Activated CD8-positive, alpha-beta T cell treated with anti-CD3 and anti-CD28 coated beads for 36 hours (primary cell): ENCODE results near the gene VPS37C. TPM values are rescaled to one million over a fixed set of nuclear protein-coding genes. Genes with fewer than 3 reads are reported as not detected.

ENCODE experiments used
- ATAC-seq: fragments of 200-7000 bp; cut with Tn5 transposase; one replicate; pipeline ENCODE4 v1.10.0; 2021; ENCODE audit warnings: mild to moderate bottlenecking, moderate library complexity
- CTCF ChIA-PET: fragments of 350-600 bp; sonication (Branson Sonifier 250); formaldehyde crosslinking; loops from one replicate; lab custom pipeline; 2021; ENCODE audit warnings: antibody characterized with exemption; lab: Charles Lee
- POLR2A ChIA-PET: fragments of 350-600 bp; sonication (Branson Sonifier 250); formaldehyde crosslinking; loops from one replicate; lab custom pipeline; 2021; ENCODE audit warnings: antibody characterized with exemption; lab: Charles Lee
- DNase-seq: peaks from one replicate; pipeline ENCODE4 v3.0.0-alpha.2; 2020
- H3K27ac Mint-ChIP-seq: one replicate; pipeline ENCODE4 v1.8.0; 2021; ENCODE audit warnings: mild to moderate bottlenecking, mixed read lengths
- H3K27me3 Mint-ChIP-seq: one replicate; pipeline ENCODE4 v1.8.0; 2021; ENCODE audit warnings: mixed read lengths
- H3K36me3 Mint-ChIP-seq: one replicate; pipeline ENCODE4 v1.8.0; 2021; ENCODE audit warnings: low read depth, mixed read lengths
- H3K4me1 Mint-ChIP-seq: one replicate; pipeline ENCODE4 v1.8.0; 2021; ENCODE audit warnings: low read depth, mixed read lengths
- H3K4me3 Mint-ChIP-seq: one replicate; pipeline ENCODE4 v1.8.0; 2021; ENCODE audit warnings: mild to moderate bottlenecking, moderate library complexity, mixed read lengths
- H3K9me3 Mint-ChIP-seq: one replicate; pipeline ENCODE4 v1.8.0; 2021; ENCODE audit warnings: mixed read lengths
- intact Hi-C: fragments of 100-400 bp; cut with micrococcal nuclease; formaldehyde crosslinking; loops from one replicate; pipeline ENCODE4 v1.10.0; 2022
- total RNA-seq, 2 experiments: library from RNA; stranded (reverse); gene quantifications; one replicate each; pipeline ENCODE4 v1.2.3, GENCODE V29; 2021
- TF ChIP-seq, protein P1 (sequence below): fragments of 200-600 bp; IDR thresholded peaks from one replicate; pipeline ENCODE4 v1.8.0; 2022; ENCODE audit warnings: antibody characterized with exemption, mild to moderate bottlenecking

The VPS37C gene
- total RNA-seq, 2 experiments from 2014 or later: 6.6 to 7.2 TPM

- ATAC-seq: no peak
- TF ChIP-seq, protein P1, sequence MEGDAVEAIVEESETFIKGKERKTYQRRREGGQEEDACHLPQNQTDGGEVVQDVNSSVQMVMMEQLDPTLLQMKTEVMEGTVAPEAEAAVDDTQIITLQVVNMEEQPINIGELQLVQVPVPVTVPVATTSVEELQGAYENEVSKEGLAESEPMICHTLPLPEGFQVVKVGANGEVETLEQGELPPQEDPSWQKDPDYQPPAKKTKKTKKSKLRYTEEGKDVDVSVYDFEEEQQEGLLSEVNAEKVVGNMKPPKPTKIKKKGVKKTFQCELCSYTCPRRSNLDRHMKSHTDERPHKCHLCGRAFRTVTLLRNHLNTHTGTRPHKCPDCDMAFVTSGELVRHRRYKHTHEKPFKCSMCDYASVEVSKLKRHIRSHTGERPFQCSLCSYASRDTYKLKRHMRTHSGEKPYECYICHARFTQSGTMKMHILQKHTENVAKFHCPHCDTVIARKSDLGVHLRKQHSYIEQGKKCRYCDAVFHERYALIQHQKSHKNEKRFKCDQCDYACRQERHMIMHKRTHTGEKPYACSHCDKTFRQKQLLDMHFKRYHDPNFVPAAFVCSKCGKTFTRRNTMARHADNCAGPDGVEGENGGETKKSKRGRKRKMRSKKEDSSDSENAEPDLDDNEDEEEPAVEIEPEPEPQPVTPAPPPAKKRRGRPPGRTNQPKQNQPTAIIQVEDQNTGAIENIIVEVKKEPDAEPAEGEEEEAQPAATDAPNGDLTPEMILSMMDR: no peak
- DNase-seq: no peak
- intact Hi-C loops: loop anchor here (10.0 kb wide), 1 partner anchor 50 kb away; no protein-coding TSS in a partner anchor
- Mint-ChIP-seq H3K9me3 (no peaks in the 10 kb centered on the region), H3K4me1 (peaks cover 3% of the 10 kb centered on the region), H3K27ac (no peak overlapping the region), H3K27me3 (no peaks in the 10 kb centered on the region), H3K36me3 (no peaks in the 10 kb centered on the region), H3K4me3 (no peak overlapping the region)
- ChIA-PET POLR2A (no interaction called here), CTCF (interaction anchor here (1.1 kb wide), 1 partner anchor 40 kb away, joined by 3 read pairs; no protein-coding TSS in a partner anchor)
These were observed 26.4 kb downstream of the VPS37C start for GRCh38 chr11:61134801-61135257.

DNA sequence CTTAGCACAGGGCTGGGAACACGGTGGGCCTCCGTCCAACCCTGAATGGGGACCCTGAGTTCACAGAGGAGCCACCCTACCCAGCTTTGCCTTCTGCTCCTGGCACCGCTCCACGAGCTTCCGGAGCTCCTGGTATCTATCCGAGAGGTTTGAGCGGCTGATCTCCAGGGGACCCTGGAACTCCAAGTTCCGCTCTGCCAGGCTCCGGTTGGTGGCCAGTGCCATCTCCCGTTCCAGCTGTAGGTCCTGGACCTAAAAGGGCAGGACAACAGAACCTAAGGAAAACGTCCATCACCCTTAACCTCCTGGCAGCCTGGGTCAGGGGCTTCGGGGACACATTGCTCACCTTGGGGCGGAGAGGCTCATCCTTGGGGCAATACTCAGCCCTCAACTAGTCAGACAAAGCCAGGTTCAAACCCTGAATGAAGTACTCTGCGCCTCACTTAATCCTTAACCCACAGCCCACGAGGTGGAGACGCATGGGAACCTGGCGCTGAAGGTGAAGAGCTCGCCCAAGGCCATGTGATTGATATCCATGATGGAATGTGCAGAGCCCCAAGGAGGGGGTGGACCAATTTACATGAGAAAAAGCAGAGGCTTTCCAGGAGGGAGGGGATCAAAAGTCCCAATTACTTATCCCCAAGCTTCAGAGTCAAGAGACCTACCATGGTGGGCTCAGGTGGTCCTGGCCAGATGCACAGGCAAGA lies 27.1 kb downstream of the VPS37C start:
- no peaks in the 10 kb centered on the region for H3K27me3 Mint-ChIP-seq
- no peaks in the 10 kb centered on the region for H3K36me3 Mint-ChIP-seq
- intact Hi-C loops: loop anchor here (10.0 kb wide), 1 partner anchor 51 kb away; no protein-coding TSS in a partner anchor
- DNase-seq: no peak
- H3K27ac Mint-ChIP-seq: no peak overlapping the region
- no peak for ATAC-seq
- H3K4me3 Mint-ChIP-seq: no peak overlapping the region
- POLR2A ChIA-PET: interaction anchor here (1.1 kb wide), 1 partner anchor 159 kb away, joined by 4 read pairs; no protein-coding TSS in a partner anchor
- TF ChIP-seq, protein P1: no peak
- no peaks in the 10 kb centered on the region for H3K9me3 Mint-ChIP-seq
- CTCF ChIA-PET: no interaction called here
- peaks cover 10% of the 10 kb centered on the region for H3K4me1 Mint-ChIP-seq

DNA sequence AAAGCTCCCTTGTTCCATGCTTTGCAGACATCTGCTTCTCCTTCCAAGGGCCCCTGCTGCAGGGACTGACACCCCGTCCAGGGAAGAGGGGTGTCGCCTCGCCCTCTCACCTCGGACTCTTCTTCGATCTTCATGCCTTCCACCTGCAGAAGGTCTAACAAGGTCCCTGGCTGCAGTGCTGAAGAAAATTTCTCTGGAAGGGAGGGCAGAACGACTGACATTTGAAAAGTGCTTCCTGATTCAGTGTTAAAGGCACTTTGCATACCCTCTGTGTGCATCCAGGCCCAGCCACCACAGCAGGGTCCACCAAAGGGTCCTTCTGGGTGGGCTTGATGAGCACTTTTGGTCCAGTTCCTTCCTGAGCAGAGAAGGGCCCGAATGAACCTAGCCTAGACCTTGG lies 28.1 kb downstream of the VPS37C start:
- no peak overlapping the region for H3K4me3 Mint-ChIP-seq
- CTCF ChIA-PET: interaction anchor here (0.9 kb wide), 1 partner anchor 11 kb away, joined by 3 read pairs; no protein-coding TSS in a partner anchor

GRCh38 chr11:61132646-61133045 lies 28.6 kb downstream of the VPS37C start:
- CTCF ChIA-PET: interaction anchor here (0.7 to 0.9 kb wide), 2 partner anchors 10 to 163 kb away, joined by 3 read pairs; no protein-coding TSS in a partner anchor

More for the DNA sequence above, 28.1 kb downstream of the VPS37C start:
- ATAC-seq (no peak), DNase-seq (no peak)
- Mint-ChIP-seq H3K9me3 (no peaks in the 10 kb centered on the region), H3K27ac (no peak overlapping the region), H3K27me3 (no peaks in the 10 kb centered on the region), H3K36me3 (peaks cover 4% of the 10 kb centered on the region), H3K4me1 (peaks cover 15% of the 10 kb centered on the region)
- TF ChIP-seq, protein P1: no peak
- intact Hi-C loops: loop anchor here (10.0 kb wide), 1 partner anchor 52 kb away; no protein-coding TSS in a partner anchor
- POLR2A ChIA-PET: interaction anchor here (1.1 kb wide), 1 partner anchor 158 kb away, joined by 4 read pairs; no protein-coding TSS in a partner anchor

More at GRCh38 chr11:61132646-61133045, 28.6 kb downstream of the VPS37C start:
- no peaks in the 10 kb centered on the region for H3K9me3 Mint-ChIP-seq
- POLR2A ChIA-PET: no interaction called here
- DNase-seq: no peak
- ATAC-seq: no peak
- no peak overlapping the region for H3K4me3 Mint-ChIP-seq
- peaks cover 15% of the 10 kb centered on the region for H3K4me1 Mint-ChIP-seq
- H3K36me3 Mint-ChIP-seq: peaks cover 9% of the 10 kb centered on the region
- intact Hi-C loops: loop anchor here (10.0 kb wide), 1 partner anchor 52 kb away; no protein-coding TSS in a partner anchor
- TF ChIP-seq, protein P1: no peak
- H3K27ac Mint-ChIP-seq: no peak overlapping the region
- no peaks in the 10 kb centered on the region for H3K27me3 Mint-ChIP-seq
